ENCODE measurements around the gene SUFU.
"Not testable (repeated sequence)": the region's sequence is repeated elsewhere in the genome, so short reads cannot be mapped to it uniquely, and the experiment has no call there.

The SUFU gene

GRCh38 chr10:102527546-102527945, 23.8 kb downstream of the SUFU start:
- no peak for TF ChIP-seq FOXM1 (IDR thresholded peaks at IDR 0.05; ENCODE audit: borderline replicate concordance)
- TF ChIP-seq FOXA1 (IDR thresholded peaks at IDR 0.05), result no peak
- TF ChIP-seq HDGF (IDR thresholded peaks at IDR 0.05; ENCODE audit: borderline replicate concordance), result no peak
- no peak for TF ChIP-seq FOXK2 (IDR thresholded peaks at IDR 0.05)
- TF ChIP-seq PKNOX1 (IDR thresholded peaks at IDR 0.05), result no peak
- no peak for TF ChIP-seq NFRKB (IDR thresholded peaks at IDR 0.05)
- no peak for TF ChIP-seq ZNF384 (IDR thresholded peaks at IDR 0.05)
- TF ChIP-seq ARNT (IDR thresholded peaks at IDR 0.05), result no peak
- TF ChIP-seq SUZ12 (IDR thresholded peaks at IDR 0.05), result no peak
- POLR2A ChIA-PET, result no interaction called here
- DNase-seq (ENCODE audit: extremely low spot score), result no peak
- CTCF ChIA-PET, result no interaction called here

- DNase-seq (ENCODE audit: extremely low spot score), result no peak
- TF ChIP-seq ZNF384 (IDR thresholded peaks at IDR 0.05) (no peak), SP1 (IDR thresholded peaks at IDR 0.05) (no peak), LEF1 (IDR thresholded peaks at IDR 0.05; ENCODE audit: borderline replicate concordance) (no peak), HDGF (IDR thresholded peaks at IDR 0.05; ENCODE audit: borderline replicate concordance) (no peak), FOXK2 (IDR thresholded peaks at IDR 0.05) (no peak), SUZ12 (IDR thresholded peaks at IDR 0.05) (no peak), CTBP1 (IDR thresholded peaks at IDR 0.05; ENCODE audit: borderline replicate concordance) (no peak), L3MBTL2 (conservative IDR thresholded peaks at IDR 0.05) (no peak), FOXM1 (IDR thresholded peaks at IDR 0.05; ENCODE audit: borderline replicate concordance) (no peak), BHLHE40 (IDR thresholded peaks at IDR 0.05; ENCODE audit: borderline replicate concordance) (no peak), PKNOX1 (IDR thresholded peaks at IDR 0.05) (no peak), FOXA1 (IDR thresholded peaks at IDR 0.05) (no peak), TARDBP (IDR thresholded peaks at IDR 0.05) (no peak), ARNT (IDR thresholded peaks at IDR 0.05) (no peak), NFRKB (IDR thresholded peaks at IDR 0.05) (no peak)
- ChIA-PET CTCF (no interaction called here), POLR2A (no interaction called here)
Measured at GRCh38 chr10:102534333-102534732, 30.6 kb downstream of the SUFU start.

- POLR2A ChIA-PET; DNase-seq (ENCODE audit: extremely low spot score); CTCF ChIA-PET: not testable (repeated sequence)
Measured at GRCh38 chr10:102534966-102535365, 31.2 kb downstream of the SUFU start.

GRCh38 chr10:102535481-102536147, 31.8 kb downstream of the SUFU start:
- ChIA-PET POLR2A (no interaction called here), CTCF (interaction anchor here (0.6 kb wide), 1 partner anchor 1150 kb away, joined by 3 read pairs; no protein-coding TSS in a partner anchor)
- no peak for TF ChIP-seq LEF1 (IDR thresholded peaks at IDR 0.05; ENCODE audit: borderline replicate concordance)
- no peak for TF ChIP-seq FOXK2 (IDR thresholded peaks at IDR 0.05)
- no peak for TF ChIP-seq FOXA1 (IDR thresholded peaks at IDR 0.05)
- no peak for TF ChIP-seq SUZ12 (IDR thresholded peaks at IDR 0.05)
- TF ChIP-seq ARNT (IDR thresholded peaks at IDR 0.05), result no peak
- no peak for TF ChIP-seq SP1 (IDR thresholded peaks at IDR 0.05)
- no peak for TF ChIP-seq HDGF (IDR thresholded peaks at IDR 0.05; ENCODE audit: borderline replicate concordance)
- TF ChIP-seq L3MBTL2 (conservative IDR thresholded peaks at IDR 0.05), result no peak
- no peak for TF ChIP-seq PKNOX1 (IDR thresholded peaks at IDR 0.05)
- no peak for TF ChIP-seq ELF4 (IDR thresholded peaks at IDR 0.05)
- TF ChIP-seq CTBP1 (IDR thresholded peaks at IDR 0.05; ENCODE audit: borderline replicate concordance), result no peak
- TF ChIP-seq NFRKB (IDR thresholded peaks at IDR 0.05), result no peak
- no peak for TF ChIP-seq ZNF384 (IDR thresholded peaks at IDR 0.05)
- no peak for DNase-seq (ENCODE audit: extremely low spot score)

GRCh38 chr10:102537367-102537766, 33.6 kb downstream of the SUFU start:
- CTCF ChIA-PET, result no interaction called here
- TF ChIP-seq SP1 (IDR thresholded peaks at IDR 0.05), result no peak
- TF ChIP-seq TARDBP (IDR thresholded peaks at IDR 0.05), result no peak
- no peak for TF ChIP-seq ZNF384 (IDR thresholded peaks at IDR 0.05)
- no peak for TF ChIP-seq BHLHE40 (IDR thresholded peaks at IDR 0.05; ENCODE audit: borderline replicate concordance)
- no peak for TF ChIP-seq CTBP1 (IDR thresholded peaks at IDR 0.05; ENCODE audit: borderline replicate concordance)
- no peak for DNase-seq (ENCODE audit: extremely low spot score)
- POLR2A ChIA-PET, result no interaction called here

GRCh38 chr10:102537948-102538347, 34.2 kb downstream of the SUFU start:
- TF ChIP-seq PKNOX1 (IDR thresholded peaks at IDR 0.05) (no peak), SP1 (IDR thresholded peaks at IDR 0.05) (no peak)
- ChIA-PET POLR2A (no interaction called here), CTCF (no interaction called here)
- DNase-seq (ENCODE audit: extremely low spot score), result no peak

GRCh38 chr10:102538811-102539210, 35.0 kb downstream of the SUFU start:
- TF ChIP-seq ELF4 (IDR thresholded peaks at IDR 0.05), result no peak
- no peak for TF ChIP-seq LEF1 (IDR thresholded peaks at IDR 0.05; ENCODE audit: borderline replicate concordance)
- no peak for TF ChIP-seq SP1 (IDR thresholded peaks at IDR 0.05)
- TF ChIP-seq FOXM1 (IDR thresholded peaks at IDR 0.05; ENCODE audit: borderline replicate concordance), result no peak
- no peak for TF ChIP-seq PKNOX1 (IDR thresholded peaks at IDR 0.05)
- TF ChIP-seq ARNT (IDR thresholded peaks at IDR 0.05), result no peak
- TF ChIP-seq NFRKB (IDR thresholded peaks at IDR 0.05), result no peak
- CTCF ChIA-PET, result no interaction called here
- DNase-seq (ENCODE audit: extremely low spot score), result no peak
- POLR2A ChIA-PET, result no interaction called here
